GM12801 (cell line): ENCODE measurements around the gene TPR.

Source experiments
- TF ChIP-seq, protein P1 (sequence below): IDR thresholded peaks from one replicate; pipeline ENCODE4 v1.5.1; 2011; ENCODE audit warnings: control low read depth; ENCODE audit not compliant: insufficient read length; ENCODE audit errors: extremely low read depth

The TPR gene

DNA sequence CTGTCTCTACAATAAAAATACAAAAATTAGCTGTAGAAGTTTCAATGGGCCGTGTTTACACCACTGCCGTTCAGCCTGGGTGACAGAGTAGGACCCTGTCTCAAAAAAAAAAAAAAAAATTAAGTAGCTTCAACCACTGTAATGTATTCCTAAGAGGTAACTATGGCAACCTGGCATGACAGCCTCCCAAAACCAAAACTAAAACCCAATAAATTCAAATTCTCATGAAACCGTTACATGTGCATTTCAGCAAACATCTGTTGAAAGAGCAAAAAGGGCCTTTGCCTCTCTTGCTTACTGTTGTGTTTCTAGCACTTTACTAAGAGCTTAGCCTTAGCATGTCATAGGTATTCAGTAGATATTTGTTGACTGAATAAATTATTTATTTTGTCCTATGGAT lies 34.0 kb upstream of the TPR start:
- TF ChIP-seq, protein P1, sequence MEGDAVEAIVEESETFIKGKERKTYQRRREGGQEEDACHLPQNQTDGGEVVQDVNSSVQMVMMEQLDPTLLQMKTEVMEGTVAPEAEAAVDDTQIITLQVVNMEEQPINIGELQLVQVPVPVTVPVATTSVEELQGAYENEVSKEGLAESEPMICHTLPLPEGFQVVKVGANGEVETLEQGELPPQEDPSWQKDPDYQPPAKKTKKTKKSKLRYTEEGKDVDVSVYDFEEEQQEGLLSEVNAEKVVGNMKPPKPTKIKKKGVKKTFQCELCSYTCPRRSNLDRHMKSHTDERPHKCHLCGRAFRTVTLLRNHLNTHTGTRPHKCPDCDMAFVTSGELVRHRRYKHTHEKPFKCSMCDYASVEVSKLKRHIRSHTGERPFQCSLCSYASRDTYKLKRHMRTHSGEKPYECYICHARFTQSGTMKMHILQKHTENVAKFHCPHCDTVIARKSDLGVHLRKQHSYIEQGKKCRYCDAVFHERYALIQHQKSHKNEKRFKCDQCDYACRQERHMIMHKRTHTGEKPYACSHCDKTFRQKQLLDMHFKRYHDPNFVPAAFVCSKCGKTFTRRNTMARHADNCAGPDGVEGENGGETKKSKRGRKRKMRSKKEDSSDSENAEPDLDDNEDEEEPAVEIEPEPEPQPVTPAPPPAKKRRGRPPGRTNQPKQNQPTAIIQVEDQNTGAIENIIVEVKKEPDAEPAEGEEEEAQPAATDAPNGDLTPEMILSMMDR: no peak

DNA sequence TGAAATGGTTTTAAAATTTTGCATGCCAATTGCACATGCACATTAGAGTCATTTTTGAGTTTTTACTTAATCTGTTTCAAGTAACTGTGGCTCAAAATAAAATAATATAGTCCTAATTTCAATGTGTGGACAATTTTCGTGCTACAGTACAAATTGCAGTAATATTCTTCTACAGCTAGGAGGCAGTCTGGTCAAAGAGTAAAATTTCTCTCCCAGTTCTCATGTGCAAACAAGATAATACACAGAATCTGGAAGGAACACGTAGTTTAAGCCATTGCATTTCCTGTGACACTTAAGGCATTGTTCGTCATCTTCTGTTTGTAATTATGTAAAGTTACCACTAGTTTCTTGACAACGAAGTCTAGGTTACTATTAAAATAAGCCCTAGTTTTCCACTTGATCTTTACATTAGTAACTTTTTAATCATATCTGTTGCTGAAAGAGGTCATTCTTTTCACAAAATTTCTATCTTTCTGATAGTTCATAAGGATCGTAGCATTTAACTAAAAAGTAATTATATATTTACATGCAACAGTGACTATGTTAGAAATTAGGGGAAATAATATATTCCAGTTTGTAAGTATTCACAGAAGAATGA lies 29.5 kb upstream of the TPR start:
- TF ChIP-seq, protein P1: no peak

DNA sequence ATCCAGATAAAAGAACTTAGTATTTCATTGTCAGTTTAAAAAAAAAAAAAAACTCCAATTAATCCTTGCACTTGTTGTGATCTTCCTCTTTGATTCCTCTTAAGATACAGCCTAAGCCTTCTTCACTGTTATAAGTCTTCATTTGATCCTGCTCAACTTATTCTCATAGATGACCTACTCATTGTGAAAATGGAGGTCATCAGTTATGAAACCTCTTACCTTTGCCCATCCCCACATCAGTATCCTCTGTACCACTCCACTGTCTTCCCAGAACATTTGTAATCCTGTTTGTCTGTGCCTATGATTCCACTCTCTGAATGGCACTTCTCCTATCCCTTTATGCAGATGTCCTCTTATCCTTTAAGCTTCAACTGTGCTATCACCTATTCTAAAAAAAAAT lies 28.6 kb upstream of the TPR start:
- TF ChIP-seq, protein P1: no peak

DNA sequence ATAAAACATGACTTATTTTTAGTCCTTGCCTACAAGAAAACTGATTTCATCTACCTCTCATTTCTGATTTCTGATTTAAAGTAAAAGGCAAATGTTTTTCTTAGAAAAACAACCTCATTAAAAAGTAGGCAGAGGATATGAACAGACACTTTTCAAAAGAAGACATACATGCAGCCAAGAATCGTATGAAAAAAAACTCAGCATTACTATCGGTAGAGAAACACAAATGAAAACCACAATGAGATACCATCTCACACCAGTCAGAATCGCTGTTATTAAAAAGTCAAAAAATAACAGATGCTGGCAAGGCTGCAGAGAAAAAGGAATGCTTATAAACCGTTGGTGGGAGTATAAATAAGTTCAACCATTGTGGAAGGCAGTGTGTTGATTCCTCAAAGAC lies 16.8 kb upstream of the TPR start:
- TF ChIP-seq, protein P1: no peak

DNA sequence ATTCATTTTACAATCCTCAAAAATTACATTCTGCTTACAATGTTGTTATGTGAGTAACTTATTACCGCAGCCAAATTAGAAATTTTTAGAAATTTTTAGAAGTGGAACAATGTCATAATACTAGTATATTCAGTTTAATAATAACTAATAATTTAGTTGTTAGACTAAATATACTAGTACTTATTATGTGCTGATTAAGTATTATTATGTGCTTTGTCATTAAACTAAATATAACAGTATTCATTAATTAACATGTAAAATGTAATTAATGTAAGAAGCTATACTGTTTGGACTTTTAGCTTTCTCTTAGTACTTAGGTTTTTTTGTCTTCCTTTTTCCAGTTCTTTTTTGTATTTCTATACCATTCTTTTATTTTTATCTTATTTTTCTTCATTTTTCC lies 15.9 kb upstream of the TPR start:
- TF ChIP-seq, protein P1: no peak

DNA sequence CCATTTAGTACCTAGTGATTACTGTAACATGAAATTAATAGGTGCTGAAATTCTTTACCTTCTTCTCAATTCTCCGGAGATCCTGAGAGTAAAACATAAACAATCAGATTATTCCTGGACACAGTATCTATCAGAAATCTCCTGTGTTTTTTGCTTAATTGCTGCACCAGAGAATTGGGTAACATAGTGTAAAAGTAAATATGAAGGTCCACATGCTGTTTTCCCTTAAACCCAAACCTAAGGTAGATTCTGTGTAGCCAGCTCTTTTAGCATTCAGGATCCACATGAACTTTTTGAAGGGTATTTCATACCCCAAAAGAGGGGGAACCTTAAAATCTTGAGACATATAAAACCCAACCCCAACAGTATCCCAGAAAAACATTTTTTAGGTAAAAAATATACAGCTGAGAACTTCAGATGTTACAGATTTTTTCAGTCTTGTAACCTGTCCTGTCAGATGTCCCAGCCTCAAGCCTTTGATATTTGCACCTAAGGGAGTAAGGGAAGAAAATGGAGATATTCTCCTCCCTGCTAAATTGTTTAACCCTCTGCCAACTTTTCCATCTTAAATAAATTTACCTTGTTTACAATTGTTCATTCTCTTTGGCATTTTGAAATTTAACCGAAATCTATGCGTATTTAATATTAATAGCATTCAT lies 11.8 kb upstream of the TPR start:
- TF ChIP-seq, protein P1: no peak

DNA sequence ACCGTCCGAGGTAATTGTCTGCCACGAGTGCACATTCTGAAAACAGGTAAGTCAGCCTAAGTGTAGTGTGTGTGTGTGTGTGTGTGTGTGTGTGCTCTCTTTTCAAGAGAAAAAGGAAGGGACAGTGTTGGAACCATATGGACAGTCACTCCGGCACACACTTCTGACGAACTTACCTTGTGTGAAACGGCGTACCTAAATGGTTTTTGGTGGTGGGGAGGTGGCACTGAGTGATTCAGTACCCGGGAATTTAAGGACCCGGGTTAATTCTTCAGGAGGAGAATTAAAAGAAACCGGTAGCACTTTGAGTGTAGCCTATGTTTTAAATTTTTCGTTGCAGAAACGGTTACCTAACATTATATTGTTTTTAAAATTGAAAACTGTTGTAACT lies 871 bp upstream of the TPR start:
- TF ChIP-seq, protein P1: no peak
